Posterior cingulate gyrus (tissue), 11 donors: Measurements from ENCODE around the gene LDLRAD4.
A peak's percentile ranks its signal among the peaks of the same experiment; 100 is the strongest.

Source experiments
- DNase-seq, 10 donors: peaks; one replicate each; pipeline versions ENCODE4 v3.0.0 to v3.0.0-alpha.2; 2020 to 2021; ENCODE audit warnings: mixed read lengths in 3 of 10
- intact Hi-C: fragments of 100-400 bp; cut with DNase I; formaldehyde crosslinking; loops from one replicate; pipeline ENCODE4 v1.15.1; 2023

LDLRAD4 gene

DNA sequence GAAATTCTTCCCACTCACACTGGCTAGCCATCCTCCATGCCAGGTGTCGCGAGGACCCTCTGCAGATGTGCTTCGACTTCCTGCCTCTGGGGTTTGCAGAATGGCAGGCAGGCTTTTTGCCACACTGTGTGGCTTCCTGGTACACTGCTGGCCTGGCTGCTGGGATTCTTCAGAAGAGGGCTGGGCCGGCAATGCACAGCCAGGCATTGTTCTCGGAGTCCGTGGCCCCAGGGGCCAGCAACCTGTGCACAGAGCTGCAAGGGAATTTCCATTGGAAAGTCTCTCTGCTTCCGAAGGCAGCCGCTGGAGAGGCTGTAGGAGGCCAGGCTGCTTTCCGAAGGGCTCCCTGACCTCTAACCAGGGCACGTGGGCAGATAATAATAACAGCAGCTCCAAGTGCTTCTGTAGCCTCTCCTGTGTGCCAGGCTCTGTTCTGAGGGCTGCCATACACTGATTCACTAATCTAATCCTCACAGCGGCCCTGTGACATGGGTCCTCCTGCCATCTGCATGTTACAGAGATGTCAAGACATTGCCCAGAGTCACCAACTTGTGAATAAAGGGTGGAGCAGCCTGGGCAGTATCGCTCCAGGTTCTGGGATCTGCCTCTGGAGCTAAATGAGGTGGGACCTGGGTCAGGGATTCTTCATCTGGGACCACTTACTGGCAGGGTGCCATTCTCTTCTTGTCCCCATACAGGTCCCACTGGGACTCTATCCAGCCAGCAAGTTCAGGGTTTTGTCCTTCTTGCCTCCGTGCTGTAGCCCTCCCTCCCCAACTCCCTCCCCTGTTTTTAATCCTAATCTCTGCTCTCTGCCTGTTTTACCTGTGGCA lies 5.0 kb downstream of the LDLRAD4 start:
- intact Hi-C loops, result no loop called here
- DNase-seq, result no peak

DNA sequence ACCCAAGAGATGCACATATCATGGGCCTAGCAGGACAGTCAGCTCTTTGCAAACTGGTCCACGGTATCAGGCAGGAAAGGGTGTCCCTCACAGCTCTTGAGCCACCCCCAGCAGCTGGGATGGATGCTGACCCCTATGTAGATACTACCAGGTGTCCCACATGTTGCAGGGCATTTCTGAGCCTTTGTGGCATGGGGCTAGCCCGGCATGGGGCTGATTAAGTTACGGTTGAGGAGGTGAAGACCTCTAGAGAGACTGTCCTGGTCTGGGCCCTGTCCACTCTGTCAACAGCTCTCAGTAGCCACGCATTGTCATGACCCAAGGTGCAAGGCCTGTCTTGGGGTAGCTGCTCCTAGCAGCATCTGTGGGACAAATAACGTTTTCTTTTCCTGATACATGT lies 6.7 kb downstream of the LDLRAD4 start:
- DNase-seq, result no peak
- intact Hi-C loops, result no loop called here

DNA sequence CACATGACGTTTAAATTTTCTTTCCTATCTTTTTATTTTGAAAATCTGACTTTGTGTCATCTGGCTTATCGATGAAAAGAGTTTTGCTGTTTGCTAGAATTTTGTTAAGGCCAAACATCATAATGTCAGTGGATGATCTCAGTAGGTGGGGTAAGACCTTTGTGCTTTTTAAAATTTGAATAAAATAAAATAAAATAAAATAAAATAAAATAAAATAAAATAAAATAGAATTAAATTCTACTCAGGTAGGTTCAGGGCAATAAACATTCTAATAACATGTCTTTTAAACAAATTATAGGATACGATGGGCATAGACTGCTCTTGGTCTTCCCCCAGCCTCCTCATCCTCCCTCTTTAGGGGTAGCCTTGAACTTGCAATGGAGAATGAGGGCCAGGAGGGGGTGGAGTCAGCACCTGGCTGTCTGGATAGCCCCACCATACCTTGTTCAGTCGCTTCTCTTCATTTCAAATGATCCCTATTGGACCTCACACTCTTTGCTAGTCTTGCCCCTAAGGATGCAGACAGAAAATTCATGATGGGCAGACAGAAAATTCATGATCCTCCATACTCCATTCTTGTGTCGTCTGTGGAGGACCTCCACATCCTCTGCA lies 8.1 kb downstream of the LDLRAD4 start:
- intact Hi-C loops, result no loop called here
- no peak for DNase-seq

DNA sequence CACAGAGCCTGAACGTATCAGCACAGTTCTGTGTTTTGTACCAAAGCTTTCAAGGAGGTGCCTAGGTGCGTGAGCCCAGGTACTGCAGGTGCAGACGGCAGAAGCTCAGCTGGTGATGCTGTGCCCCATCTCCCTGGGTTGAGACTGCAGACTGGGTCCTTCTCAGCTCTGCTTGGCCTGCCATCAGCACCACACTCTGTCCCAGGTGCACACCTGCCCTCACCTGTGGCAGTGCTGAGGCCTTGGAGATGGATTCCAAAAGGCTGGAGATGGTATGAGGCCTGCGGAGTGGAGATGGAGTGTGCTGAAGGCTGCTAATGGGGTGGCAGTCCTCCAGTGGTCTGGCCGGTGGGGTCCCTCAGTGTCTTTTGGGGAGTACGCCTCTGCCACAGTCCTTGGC lies 9.3 kb downstream of the LDLRAD4 start:
- DNase-seq, result no peak
- intact Hi-C loops, result no loop called here

DNA sequence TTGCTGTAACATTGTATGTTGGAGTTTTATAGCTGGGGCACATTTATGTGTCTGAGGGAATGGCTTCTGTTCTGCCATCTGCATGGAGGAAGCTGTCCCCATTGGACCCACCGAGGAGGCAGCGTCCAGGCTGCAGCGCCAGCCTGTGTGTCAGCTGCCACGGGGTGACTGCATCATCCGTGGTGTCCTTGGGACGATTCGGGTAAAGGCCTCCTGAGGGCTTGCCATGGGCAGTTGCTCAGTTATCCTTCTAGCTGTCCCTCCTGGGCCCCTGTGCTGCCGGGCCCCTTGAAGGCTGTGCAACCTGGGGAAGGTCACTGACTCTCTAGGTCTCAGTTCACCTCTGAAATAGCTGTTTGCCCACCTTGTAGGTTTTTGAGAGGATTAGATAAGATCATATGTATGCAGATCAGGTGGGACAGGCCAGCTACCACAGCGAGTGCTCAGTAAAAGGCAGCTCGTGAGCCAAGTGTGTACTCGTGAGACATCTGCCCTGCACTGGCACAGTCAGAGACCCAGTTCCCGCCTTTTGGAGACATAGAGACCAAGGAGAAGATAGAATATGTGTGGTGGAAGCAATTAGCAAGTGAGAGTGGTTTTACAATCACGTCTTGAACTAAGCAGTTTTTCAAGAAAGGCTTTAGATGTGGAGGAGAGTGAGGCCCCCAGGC lies 10.6 kb downstream of the LDLRAD4 start:
- intact Hi-C loops, result no loop called here
- DNase-seq, result no peak

DNA sequence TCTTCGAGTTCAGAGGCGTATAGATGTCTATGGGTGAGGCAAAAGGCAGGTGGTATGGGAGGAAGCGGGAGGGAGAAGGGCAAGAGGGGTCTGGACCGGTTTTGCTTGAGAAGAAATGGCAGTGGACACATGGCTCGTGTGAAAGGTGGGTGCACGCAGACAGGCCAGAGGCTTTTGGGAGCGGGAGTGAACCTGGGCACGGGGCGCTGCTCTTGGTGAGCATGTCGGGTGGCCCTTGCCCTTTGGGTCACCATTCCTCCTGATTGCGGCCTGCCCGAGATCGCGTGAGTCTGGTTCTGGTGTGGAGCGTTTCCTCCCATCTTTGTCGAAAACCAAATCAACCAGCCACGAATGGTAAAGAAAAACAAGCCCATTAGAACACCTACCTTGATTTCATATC lies 12.6 kb downstream of the LDLRAD4 start:
- no peak for DNase-seq
- intact Hi-C loops, result loop anchor here (10.0 kb wide), 1 partner anchor 64 kb away; no protein-coding TSS in a partner anchor

DNA sequence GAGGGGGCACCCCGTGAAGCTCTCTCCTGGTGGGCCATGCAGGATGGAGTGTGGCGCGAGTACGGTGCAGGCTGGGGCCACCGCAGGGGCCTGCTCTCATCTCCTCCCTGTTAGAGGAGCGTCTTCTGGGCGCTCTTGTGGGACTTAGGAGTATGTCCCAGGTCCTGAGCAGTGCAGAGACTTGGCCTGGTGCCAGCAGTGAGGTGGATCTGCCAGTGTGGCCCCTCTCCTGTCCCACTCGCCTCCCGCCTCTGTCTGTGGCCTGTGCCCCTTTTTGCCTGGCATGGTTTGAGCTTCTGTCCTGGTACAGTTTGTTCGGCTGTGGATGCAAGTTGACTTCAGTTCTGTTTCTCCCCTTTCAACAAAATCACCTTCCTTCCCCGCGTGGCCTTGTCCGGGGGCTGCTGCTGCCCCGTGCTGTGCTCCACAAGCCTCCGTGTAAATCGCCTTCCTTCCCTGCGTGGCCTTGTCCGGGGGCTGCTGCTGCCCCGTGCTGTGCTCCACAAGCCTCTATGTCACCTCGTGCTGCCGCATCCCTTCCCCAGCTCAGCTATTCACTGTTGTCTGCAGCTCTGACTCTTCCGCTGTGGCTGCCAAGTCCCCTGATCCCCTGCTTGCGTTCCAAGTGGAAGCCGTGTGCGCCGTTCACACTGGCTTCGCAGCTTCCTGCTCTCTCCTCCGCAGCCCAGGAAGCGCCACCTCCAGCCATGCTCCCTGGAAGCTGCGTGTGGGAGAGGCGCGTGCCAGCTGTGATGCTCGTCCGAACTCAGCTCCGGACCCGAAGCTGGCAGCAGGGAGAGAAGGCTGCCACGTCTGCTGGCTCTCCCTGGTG lies 13.7 kb downstream of the LDLRAD4 start:
- intact Hi-C loops, result loop anchor here (10.0 kb wide), 1 partner anchor 62 kb away; no protein-coding TSS in a partner anchor
- DNase-seq, result peak in 9 of 10 donors; percentile 36 to 94 (median 63)

DNA sequence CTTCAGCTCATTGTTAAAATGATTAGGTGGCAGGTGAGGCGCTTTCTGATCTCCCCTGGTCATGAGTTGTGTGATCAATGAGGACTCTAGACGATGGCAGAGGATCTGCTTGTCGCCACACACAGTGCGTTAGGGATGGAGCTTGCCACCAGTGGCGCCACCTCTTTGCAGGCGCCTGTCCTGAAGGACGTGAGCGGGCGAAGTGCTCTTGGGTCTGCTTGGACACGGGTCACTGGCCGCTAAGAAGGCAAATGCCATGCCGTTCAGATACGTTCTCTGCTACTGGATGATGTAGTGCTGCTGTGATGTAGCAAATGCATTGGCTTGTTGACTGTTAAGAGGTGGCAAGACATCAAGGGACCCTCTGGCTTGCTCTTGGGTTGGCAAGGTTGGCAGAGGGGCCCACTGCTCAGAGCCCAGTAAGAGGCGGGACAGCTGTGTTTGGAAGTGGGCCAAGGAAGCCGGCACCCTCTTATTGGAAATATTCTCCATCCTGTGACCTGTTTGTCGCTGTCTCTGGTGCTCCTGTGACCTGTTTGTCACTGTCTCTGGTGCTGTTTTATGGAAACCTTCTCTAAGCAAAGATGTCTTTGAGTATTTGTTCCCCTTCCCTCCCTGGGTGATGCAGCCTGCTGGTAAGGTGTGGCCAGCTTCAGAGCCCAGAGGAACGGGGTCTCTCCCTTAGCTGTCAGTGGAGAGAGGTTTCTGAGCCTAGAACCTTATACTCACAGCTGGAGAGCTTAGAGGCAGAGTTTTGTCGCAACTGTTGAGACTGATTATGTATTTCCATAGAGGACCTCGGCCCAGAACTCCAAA lies 14.6 kb downstream of the LDLRAD4 start:
- intact Hi-C loops, result loop anchor here (10.0 kb wide), 1 partner anchor 62 kb away; no protein-coding TSS in a partner anchor
- peak in 2 of 10 donors; percentile 38 to 65 for DNase-seq

DNA sequence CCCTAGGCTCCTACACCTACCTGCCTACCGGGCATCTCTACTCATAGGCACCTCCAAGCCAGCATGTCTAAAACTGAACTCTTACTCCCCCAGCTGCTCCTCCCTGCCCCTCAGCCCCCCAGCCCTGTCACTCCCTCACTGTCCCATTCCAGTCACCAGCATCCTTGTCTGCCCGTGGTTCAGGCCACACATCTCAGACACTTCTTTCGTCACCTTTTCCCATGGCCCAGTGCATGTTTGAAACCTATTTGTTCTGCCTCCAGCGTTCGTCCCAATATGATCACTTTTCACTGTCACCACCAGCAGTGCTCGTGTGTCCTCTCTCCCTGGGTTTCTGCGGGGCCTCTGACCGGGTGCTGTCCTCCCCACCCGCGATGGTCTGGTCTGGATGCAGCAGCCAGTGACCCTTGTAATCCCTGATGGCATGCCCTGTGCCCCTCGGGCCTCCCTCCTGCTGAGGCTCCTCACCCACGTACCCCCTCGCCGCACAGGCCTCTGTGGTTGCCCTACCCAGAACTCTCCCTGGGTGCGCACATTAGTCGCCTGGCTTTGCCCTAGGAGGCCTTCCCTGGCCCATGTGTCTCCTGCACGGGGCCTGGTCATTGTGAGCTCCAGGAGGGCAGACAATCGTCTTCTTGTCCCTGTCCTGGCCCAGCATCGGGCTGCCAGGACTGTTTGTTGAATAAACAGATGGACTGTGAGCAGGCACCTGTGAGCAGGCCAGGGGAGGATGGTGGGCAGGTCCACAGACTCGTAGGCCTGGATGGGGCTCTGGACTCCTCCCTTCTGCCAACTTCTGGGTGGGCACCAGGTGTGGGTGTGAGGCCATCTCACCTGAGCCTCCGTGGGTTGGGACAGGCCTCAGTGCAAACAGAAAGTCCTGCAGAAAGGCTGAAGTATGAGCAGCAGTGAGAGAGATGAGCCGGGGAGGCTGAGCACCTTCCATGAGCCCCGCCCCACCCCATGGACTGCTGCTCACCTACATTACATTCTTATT lies 15.5 kb downstream of the LDLRAD4 start:
- DNase-seq, result peak in 2 of 10 donors; percentile 18 to 67
- intact Hi-C loops, result loop anchor here (10.0 kb wide), 1 partner anchor 61 kb away; no protein-coding TSS in a partner anchor

DNA sequence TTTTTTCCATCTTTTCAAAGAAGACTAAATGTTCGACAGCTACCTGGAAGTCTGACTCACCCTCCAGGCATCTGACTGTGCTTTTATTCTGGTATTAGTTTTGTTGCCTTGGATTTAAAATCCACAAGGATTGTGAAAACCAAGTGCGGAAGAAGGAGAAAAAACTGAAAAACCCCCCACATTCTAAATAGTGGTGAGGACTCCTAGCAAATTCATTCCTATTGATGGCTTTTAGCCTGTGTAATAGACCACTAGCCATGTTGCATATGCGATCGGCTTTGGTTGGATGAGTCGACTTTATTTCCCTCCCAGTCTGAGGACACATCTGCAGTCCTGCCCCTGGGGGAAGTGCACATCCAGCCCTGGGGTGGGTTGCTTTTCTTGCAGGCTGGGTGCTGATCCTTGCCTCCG lies 16.9 kb downstream of the LDLRAD4 start:
- no peak for DNase-seq
- intact Hi-C loops, result loop anchor here (10.0 kb wide), 1 partner anchor 59 kb away; no protein-coding TSS in a partner anchor

DNA sequence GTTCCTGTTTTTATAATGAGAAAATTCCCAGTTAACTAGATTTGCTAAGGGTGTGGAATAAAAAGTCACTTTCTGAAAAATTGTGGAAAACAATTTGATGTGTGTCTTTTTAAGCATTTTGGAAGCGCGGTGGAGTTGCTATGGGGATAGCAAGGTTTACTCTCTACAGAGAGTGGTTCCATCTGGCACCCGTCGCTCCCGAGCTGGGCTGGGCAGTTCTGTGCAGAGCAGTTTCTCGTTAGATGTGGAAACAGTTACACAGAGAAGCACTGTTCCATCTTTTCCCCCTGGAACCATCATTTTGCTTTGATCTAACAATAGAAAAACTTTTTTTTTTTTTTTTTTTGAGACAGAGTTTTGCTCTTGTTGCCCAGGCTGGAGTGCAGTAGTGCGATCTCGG lies 17.4 kb downstream of the LDLRAD4 start:
- peak in 8 of 10 donors; percentile 49 to 94 (median 75) for DNase-seq
- intact Hi-C loops, result loop anchor here (10.0 kb wide), 1 partner anchor 59 kb away; no protein-coding TSS in a partner anchor

DNA sequence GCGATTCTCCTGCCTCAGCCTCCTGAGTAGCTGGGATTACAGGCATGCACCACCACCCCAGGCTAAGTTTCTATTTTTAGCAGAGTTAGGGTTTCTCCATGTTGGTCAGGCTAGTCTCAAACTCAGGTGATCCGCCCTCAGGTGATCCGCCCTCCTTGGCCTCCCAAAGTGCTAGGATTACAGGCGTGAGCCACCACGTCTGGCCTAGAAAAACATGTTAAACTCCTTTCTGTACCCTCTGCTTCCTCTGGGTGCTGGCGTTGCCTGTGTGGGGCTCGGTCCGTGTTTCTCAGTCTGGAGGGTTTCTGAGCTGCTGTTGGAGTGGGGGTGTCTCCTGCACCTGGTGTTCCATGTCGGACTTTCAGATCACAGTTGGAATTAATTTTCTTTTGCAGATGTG lies 17.9 kb downstream of the LDLRAD4 start:
- intact Hi-C loops, result loop anchor here (10.0 kb wide), 1 partner anchor 58 kb away; no protein-coding TSS in a partner anchor
- DNase-seq, result peak in 1 of 10 donors; percentile 26

DNA sequence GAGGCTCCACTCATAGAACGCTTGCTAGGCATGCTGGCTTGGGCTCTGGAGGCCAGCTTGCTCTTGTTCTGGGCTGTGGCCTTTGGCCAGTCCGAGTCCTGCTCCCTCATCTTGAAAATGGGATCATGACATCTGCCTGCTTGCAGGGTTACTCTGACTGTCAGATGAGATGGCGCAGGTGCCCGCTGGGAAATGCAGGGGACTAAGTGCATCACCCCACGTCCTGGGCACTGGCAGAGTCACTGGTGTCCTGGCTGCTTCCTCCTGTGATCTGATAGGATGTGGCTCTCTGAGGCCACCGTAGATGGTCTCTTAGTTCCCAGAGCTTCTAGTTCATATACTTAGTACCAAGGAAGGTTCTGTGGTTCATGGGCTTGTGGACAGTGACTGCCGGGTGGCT lies 18.5 kb downstream of the LDLRAD4 start:
- intact Hi-C loops, result loop anchor here (10.0 kb wide), 1 partner anchor 58 kb away; no protein-coding TSS in a partner anchor
- no peak for DNase-seq

DNA sequence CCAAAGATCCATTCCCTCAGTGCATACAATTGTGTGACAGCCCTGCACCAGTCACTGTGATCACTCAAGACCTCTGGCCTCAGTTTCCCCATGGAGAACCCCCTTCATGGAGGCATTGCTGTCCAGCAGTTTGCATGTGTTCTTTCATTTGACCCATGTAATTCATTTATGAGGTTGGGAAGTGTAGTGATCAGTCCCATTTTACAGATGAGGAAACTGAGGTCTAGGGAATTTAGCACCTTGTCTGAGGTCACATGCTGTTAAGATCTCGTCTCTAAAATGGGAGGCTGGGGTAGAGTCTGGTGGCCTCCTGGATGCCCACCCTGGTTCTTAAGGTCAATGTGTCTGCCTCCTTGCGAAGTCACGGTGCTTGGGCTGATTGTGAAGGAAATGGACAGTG lies 19.1 kb downstream of the LDLRAD4 start:
- intact Hi-C loops, result loop anchor here (10.0 kb wide), 1 partner anchor 57 kb away; no protein-coding TSS in a partner anchor

DNA sequence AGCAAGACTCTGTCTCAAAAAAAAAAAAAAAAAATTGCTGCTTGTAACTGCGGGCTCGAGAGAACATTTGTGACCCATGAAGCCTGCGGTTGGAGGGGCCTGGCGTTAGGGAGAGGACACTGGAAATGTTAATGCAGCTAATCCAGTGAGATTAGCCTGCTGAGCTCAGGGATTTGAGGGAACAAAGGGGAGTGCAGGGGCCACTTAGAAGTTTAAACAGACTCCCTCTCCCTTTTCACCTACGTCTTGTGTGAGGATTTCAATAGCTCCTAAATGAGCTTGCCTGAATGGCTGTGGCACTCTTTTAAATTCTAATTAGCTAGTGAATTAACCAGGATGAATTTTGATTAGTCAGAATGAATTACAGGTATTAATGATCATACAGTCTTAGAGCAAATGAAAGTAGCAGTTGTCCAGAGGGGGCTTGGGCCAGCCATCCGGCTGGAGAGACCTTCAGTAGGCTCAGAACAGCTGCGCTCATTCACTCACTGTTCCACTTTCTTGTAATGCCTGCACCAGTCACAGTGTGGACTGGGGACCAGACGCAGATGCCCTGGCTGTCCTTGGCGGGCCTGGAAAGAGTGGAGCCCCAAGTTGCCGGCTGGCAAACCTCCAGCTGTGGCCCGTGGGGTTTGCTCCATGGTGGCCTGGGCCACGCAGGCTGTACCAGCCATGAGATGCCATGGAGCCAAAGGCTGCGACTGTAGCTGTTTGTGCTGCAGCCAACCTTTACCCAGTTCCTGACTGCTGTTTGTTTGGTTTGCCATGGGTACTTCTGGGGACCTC lies 20.8 kb downstream of the LDLRAD4 start:
- peak in 1 of 10 donors; percentile 85 for DNase-seq
- intact Hi-C loops, result loop anchor here (10.0 kb wide), 1 partner anchor 55 kb away; no protein-coding TSS in a partner anchor

More for the DNA sequence above, 19.1 kb downstream of the LDLRAD4 start:
- peak in 1 of 10 donors; percentile 12 for DNase-seq

DNA sequence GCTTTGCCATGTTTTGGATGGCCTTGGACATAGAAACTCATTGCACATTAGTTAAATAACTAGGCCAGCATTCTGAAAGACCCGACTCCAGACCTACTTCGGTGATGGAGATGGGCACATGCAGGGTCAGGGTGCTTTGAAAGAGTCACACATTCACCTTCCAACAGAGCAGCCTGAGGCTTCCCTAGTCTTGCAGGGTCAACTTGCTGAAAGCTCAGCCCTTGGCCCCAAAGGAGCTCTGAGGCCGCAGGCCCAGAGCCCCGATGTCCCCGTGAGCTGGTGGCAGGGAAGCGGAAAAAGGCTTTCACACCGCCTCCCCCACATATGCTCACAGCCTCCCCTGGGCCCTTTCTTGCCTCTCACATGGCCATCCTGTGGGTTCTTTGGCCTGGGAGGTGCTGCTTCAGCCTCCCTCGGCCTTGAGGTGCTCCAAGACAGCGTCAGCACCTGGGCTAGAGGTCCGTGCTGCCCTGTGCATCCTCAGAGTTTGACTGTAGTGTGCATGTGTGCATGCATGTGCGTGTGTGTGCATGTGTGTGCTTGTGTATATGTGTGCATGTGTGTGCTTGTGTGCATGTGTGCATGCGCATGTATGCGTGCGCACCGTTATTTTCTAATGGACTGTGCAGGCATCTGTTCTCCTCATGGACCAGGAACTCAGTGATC lies 21.6 kb downstream of the LDLRAD4 start:
- DNase-seq, result peak in 1 of 10 donors; percentile 40

More for the DNA sequence above, 21.6 kb downstream of the LDLRAD4 start:
- intact Hi-C loops, result no loop called here
